IPS-18c (cell line): Measurements from ENCODE around the gene DNAJA3.
A peak's percentile ranks its signal among the peaks of the same experiment; 100 is the strongest.

Source experiments
- H3K4me3 ChIP-seq: 2 replicates; pipeline ENCODE4 v1.7.0; 2013; ENCODE audit warnings: low read depth, mild to moderate bottlenecking, low read length, moderate library complexity; ENCODE audit not compliant: insufficient read depth
- H3K9me3 ChIP-seq: one replicate; pipeline ENCODE4 v1.6.1; 2013; ENCODE audit warnings: mild to moderate bottlenecking, low read length, moderate library complexity; ENCODE audit not compliant: control insufficient read depth, insufficient read depth

DNAJA3 gene

GRCh38 chr16:4452674-4453073 lies 27.0 kb downstream of the DNAJA3 start:
- H3K9me3 ChIP-seq, result no peaks in the 10 kb centered on the region
- H3K4me3 ChIP-seq, result no peak overlapping the region

GRCh38 chr16:4454623-4455022 lies 29.0 kb downstream of the DNAJA3 start:
- no peaks in the 10 kb centered on the region for H3K9me3 ChIP-seq

GRCh38 chr16:4455081-4455480 lies 29.4 kb downstream of the DNAJA3 start:
- H3K4me3 ChIP-seq, result no peak overlapping the region

More at GRCh38 chr16:4454623-4455022, 29.0 kb downstream of the DNAJA3 start:
- H3K4me3 ChIP-seq, result no peak overlapping the region

GRCh38 chr16:4455951-4456350 lies 30.3 kb downstream of the DNAJA3 start:
- Histone ChIP-seq H3K9me3 (no peaks in the 10 kb centered on the region), H3K4me3 (no peak overlapping the region)

More at GRCh38 chr16:4455081-4455480, 29.4 kb downstream of the DNAJA3 start:
- H3K9me3 ChIP-seq, result no peaks in the 10 kb centered on the region

GRCh38 chr16:4460936-4461249 lies 35.2 kb downstream of the DNAJA3 start:
- no peak overlapping the region for H3K4me3 ChIP-seq

GRCh38 chr16:4461250-4462085 lies 35.8 kb downstream of the DNAJA3 start:
- H3K9me3 ChIP-seq, result peaks cover 2% of the 10 kb centered on the region
- H3K4me3 ChIP-seq, result no peak overlapping the region

More at GRCh38 chr16:4460936-4461249, 35.2 kb downstream of the DNAJA3 start:
- peaks cover 2% of the 10 kb centered on the region for H3K9me3 ChIP-seq

DNA sequence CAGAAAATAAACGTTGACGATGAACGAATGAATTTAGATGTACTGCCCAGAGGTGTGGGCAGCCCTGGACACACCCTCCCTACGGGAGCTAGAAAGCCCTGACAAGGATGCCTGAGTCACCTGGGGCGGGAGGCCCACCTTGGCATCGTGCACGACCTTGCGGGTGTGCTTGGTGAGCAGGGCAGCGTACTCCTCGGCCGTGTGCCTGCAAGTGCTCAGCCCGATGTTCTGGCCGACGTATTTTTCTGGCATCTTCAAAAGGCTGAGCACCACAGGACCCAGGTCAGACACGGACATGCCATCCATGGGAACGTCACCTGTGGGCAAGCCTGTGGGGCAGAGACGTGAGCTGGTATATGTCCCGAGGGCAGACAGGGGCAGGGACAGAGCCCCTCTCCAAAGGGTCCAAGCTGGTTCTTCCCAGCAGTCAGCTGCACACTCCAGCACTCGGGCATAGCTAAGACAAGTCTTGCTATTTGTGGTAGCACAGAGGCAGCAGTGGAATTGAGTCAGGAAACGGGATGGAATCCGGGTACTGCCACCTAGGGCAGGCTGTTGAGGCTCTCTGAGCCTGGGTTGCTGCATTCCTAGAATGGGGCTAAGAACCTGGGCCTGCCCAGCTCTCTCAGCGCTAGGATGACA lies 38.0 kb downstream of the DNAJA3 start:
- H3K4me3 ChIP-seq, result no peak overlapping the region
- peaks cover 2% of the 10 kb centered on the region for H3K9me3 ChIP-seq

- Histone ChIP-seq H3K9me3 (peaks cover 2% of the 10 kb centered on the region), H3K4me3 (no peak overlapping the region)
Observed at GRCh38 chr16:4465977-4466779, 40.5 kb downstream of the DNAJA3 start.

GRCh38 chr16:4467916-4468315 lies 42.2 kb downstream of the DNAJA3 start:
- peaks cover 2% of the 10 kb centered on the region for H3K9me3 ChIP-seq
- H3K4me3 ChIP-seq, result no peak overlapping the region

- Histone ChIP-seq H3K4me3 (no peak overlapping the region), H3K9me3 (peaks cover 2% of the 10 kb centered on the region)
Observed at GRCh38 chr16:4468972-4469371, 43.3 kb downstream of the DNAJA3 start.

DNA sequence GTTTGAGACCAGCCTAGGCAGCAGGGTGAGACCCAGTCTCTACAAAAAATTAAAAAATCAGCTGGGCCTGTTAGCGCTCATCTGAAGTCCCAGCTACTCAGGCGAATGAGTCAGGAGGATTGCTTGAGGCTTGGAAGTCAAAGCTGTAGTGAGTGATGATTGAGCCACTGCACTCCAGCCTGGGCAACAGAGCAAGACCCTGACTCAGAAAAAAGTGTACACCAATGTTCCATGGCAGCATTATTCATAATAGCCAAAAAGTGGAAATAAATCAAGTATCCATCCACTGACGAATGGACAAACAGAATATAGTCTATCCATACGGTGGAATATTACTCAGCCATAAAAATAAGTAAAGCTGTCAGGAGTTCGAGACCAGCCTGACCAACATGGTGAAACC lies 46.2 kb downstream of the DNAJA3 start:
- Histone ChIP-seq H3K4me3 (no peak overlapping the region), H3K9me3 (peaks cover 8% of the 10 kb centered on the region)

GRCh38 chr16:4472880-4473279 lies 47.2 kb downstream of the DNAJA3 start:
- no peak overlapping the region for H3K4me3 ChIP-seq
- peaks cover 8% of the 10 kb centered on the region for H3K9me3 ChIP-seq

GRCh38 chr16:4474192-4474961 lies 48.7 kb downstream of the DNAJA3 start, which contains the start of gene NMRAL1:
TSS of gene NMRAL1 (minus strand) at chr16:4474625. CDS start at chr16:4474132, 493 bp downstream.
- Histone ChIP-seq H3K9me3 (peaks cover 8% of the 10 kb centered on the region), H3K4me3 (peak within 1 kb of the TSS; percentile 81)

DNA sequence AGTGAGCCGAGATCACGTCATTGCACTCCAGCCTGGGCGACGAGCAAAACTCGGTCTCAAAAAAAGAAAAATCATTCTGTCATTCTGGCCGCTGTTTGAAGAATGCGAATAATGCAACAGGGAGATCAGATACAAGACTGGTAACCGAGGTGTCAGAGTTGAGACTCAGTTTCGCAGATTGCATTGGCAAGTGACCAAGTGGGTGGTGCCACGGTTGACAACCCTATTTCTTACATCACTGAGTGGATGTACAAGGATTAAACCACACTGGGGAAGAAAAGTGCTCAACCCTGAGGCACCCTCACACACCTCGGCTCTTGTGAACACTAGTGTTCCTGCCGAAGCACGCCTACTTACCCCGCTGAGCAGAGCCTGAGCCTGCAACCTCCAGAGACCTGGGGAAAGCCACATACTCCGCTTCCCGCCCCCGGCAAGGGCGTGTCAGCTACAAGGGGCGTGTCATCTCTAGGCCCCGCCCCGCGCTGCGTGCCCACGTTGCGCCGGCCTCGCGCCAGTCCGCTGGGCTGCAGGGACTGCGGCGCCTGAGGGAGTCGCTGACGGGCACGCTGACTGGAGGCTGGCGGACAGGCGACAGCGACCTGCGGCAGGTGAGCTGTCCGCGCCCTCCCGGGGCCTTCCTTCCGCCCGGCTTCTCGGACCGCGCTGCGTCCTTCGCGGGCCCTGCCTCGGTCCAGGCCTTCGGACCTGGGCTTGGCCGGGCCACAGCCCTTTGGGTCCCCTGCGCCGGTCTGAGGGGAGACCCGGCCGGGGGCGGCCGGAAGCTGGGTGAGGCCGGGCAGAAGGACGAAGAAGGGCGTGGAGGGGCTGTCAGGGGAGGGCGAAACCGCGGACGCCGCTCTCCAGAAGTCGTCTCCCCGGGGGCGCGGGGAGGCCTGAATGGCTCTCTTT lies 50.5 kb downstream of the DNAJA3 start, which contains the start of gene HMOX2:
TSS of gene HMOX2 (plus strand) at position 519 of the 909 bp plus-strand sequence. CDS start 29,127 bp downstream, outside the sequence.
- Histone ChIP-seq H3K4me3 (peak within 1 kb of the TSS; percentile 73), H3K9me3 (peaks cover 8% of the 10 kb centered on the region)

GRCh38 chr16:4477966-4478365 lies 52.3 kb downstream of the DNAJA3 start:
- peaks cover 8% of the 10 kb centered on the region for H3K9me3 ChIP-seq
- no peak overlapping the region for H3K4me3 ChIP-seq

GRCh38 chr16:4481526-4481925 lies 55.9 kb downstream of the DNAJA3 start:
- H3K9me3 ChIP-seq, result peaks cover under 1% of the 10 kb centered on the region
- no peak overlapping the region for H3K4me3 ChIP-seq
